Measurements from ENCODE around the gene GRPEL1. TPM values are rescaled to one million over a fixed set of nuclear protein-coding genes. Genes with fewer than 3 reads are reported as not detected.
"Not testable (repeated sequence)": the region's sequence is repeated elsewhere in the genome, so short reads cannot be mapped to it uniquely, and the experiment has no call there.

The GRPEL1 gene
- total RNA-seq, 1 experiment from 2014 or later, result 82.9 TPM

- POLR2A ChIA-PET, result interaction anchor here (0.5 kb wide), 1 partner anchor 100 kb away, joined by 3 read pairs; no protein-coding TSS in a partner anchor
- Mint-ChIP-seq H3K27ac (ENCODE audit: low read depth, unreplicated experiment) (no peak overlapping the region), H3K27me3 (ENCODE audit: insufficient read depth, unreplicated experiment) (no peaks in the 10 kb centered on the region), H3K4me3 (ENCODE audit: unreplicated experiment) (no peak overlapping the region), H3K4me1 (ENCODE audit: insufficient read depth, unreplicated experiment) (peaks cover 6% of the 10 kb centered on the region), H3K9me3 (ENCODE audit: unreplicated experiment) (no peaks in the 10 kb centered on the region), H3K36me3 (ENCODE audit: insufficient read depth, unreplicated experiment) (no peaks in the 10 kb centered on the region)
- DNase-seq (ENCODE audit: unreplicated experiment), result no peak
- no peak for TF ChIP-seq CTCF (IDR thresholded peaks at IDR 0.05; ENCODE audit: unreplicated experiment)
- intact Hi-C loops (cut with micrococcal nuclease), result no loop called here
- CTCF ChIA-PET, result interaction anchor here (1.4 kb wide), 1 partner anchor 34 kb away, joined by 5 read pairs; no protein-coding TSS in a partner anchor
- BruUV-seq (replicated peaks), result no TSS peak
Observed at GRCh38 chr4:7104366-7105031, 36.6 kb upstream of the GRPEL1 start.

GRCh38 chr4:7103607-7104365 lies 35.9 kb upstream of the GRPEL1 start:
- no TSS peak for BruUV-seq (replicated peaks)
- peaks cover 6% of the 10 kb centered on the region for H3K4me1 Mint-ChIP-seq (ENCODE audit: insufficient read depth, unreplicated experiment)
- no peaks in the 10 kb centered on the region for H3K27me3 Mint-ChIP-seq (ENCODE audit: insufficient read depth, unreplicated experiment)
- no peaks in the 10 kb centered on the region for H3K36me3 Mint-ChIP-seq (ENCODE audit: insufficient read depth, unreplicated experiment)
- TF ChIP-seq CTCF (IDR thresholded peaks at IDR 0.05; ENCODE audit: unreplicated experiment), result no peak
- POLR2A ChIA-PET, result interaction anchor here (0.5 to 0.7 kb wide), 4 partner anchors 12 to 1325 kb away, joined by 3 to 4 read pairs (median 3); no protein-coding TSS in a partner anchor
- intact Hi-C loops (cut with micrococcal nuclease), result no loop called here
- no peak for DNase-seq (ENCODE audit: unreplicated experiment)
- CTCF ChIA-PET, result interaction anchor here (0.6 to 1.4 kb wide), 4 partner anchors 33 to 682 kb away, joined by 3 to 5 read pairs (median 3); no protein-coding TSS in a partner anchor
- no peak overlapping the region for H3K27ac Mint-ChIP-seq (ENCODE audit: low read depth, unreplicated experiment)
- H3K9me3 Mint-ChIP-seq (ENCODE audit: unreplicated experiment), result no peaks in the 10 kb centered on the region
- peak overlapping the region; percentile 72 for H3K4me3 Mint-ChIP-seq (ENCODE audit: unreplicated experiment)

- Mint-ChIP-seq H3K27ac (ENCODE audit: low read depth, unreplicated experiment) (no peak overlapping the region), H3K27me3 (ENCODE audit: insufficient read depth, unreplicated experiment) (peaks cover 6% of the 10 kb centered on the region), H3K4me3 (ENCODE audit: unreplicated experiment) (peak overlapping the region; percentile 72), H3K4me1 (ENCODE audit: insufficient read depth, unreplicated experiment) (peaks cover 6% of the 10 kb centered on the region), H3K9me3 (ENCODE audit: unreplicated experiment) (no peaks in the 10 kb centered on the region), H3K36me3 (ENCODE audit: insufficient read depth, unreplicated experiment) (no peaks in the 10 kb centered on the region)
- ChIA-PET POLR2A (interaction anchor here (0.6 to 1.0 kb wide), 4 partner anchors 11 to 1325 kb away, joined by 3 to 5 read pairs (median 4); partner anchors contain the start of gene GRPEL1), CTCF (interaction anchor here (0.6 to 2.7 kb wide), 12 partner anchors 9 to 683 kb away, joined by 3 to 15 read pairs (median 3); no protein-coding TSS in a partner anchor)
- intact Hi-C loops (cut with micrococcal nuclease), result no loop called here
- TF ChIP-seq CTCF (IDR thresholded peaks at IDR 0.05; ENCODE audit: unreplicated experiment), result no peak
- peak; percentile 83 for DNase-seq (ENCODE audit: unreplicated experiment)
- BruUV-seq (replicated peaks), result TSS peak; percentile 90
Observed at GRCh38 chr4:7103031-7103606, 35.3 kb upstream of the GRPEL1 start.

GRCh38 chr4:7102516-7102909 lies 34.6 kb upstream of the GRPEL1 start:
- H3K4me1 Mint-ChIP-seq (ENCODE audit: insufficient read depth, unreplicated experiment); BruUV-seq (replicated peaks); intact Hi-C loops (cut with micrococcal nuclease); H3K36me3 Mint-ChIP-seq (ENCODE audit: insufficient read depth, unreplicated experiment); DNase-seq (ENCODE audit: unreplicated experiment); H3K9me3 Mint-ChIP-seq (ENCODE audit: unreplicated experiment); H3K27ac Mint-ChIP-seq (ENCODE audit: low read depth, unreplicated experiment): not testable (repeated sequence)
- Mint-ChIP-seq H3K4me3 (ENCODE audit: unreplicated experiment) (peak overlapping the region; percentile 72), H3K27me3 (ENCODE audit: insufficient read depth, unreplicated experiment) (peaks cover 12% of the 10 kb centered on the region)
- ChIA-PET POLR2A (interaction anchor here (1.0 kb wide), 1 partner anchor 35 kb away, joined by 5 read pairs; the partner anchor contains the start of gene GRPEL1), CTCF (interaction anchor here (0.6 to 2.7 kb wide), 14 partner anchors 10 to 684 kb away, joined by 3 to 15 read pairs (median 3); no protein-coding TSS in a partner anchor)

Data from MCF 10A (cell line).